Uterus (tissue), 2 donors: Measurements from ENCODE around the gene OXT.

ENCODE experiments used
- CTCF ChIP-seq, 4 experiments: fragments of 200-600 bp in 2 of 4; fragments of 450-650 bp in 2 of 4; sonication (generic) in 2 of 4; IDR thresholded peaks; one replicate each; pipeline ENCODE4 v1.5.1; 2016 to 2019; ENCODE audit warnings: antibody characterized with exemption in 4 of 4, mild to moderate bottlenecking in 2 of 4, moderate library complexity in 1 of 4
- POLR2A ChIP-seq, 2 donors: fragments of 450-650 bp; IDR thresholded peaks; one replicate each; pipeline ENCODE4 v1.6.1; 2016; ENCODE audit warnings: antibody characterized with exemption in 2 of 2, mild to moderate bottlenecking in 1 of 2, moderate library complexity in 1 of 2

- TF ChIP-seq CTCF (IDR thresholded peaks at IDR 0.05) (no peak), POLR2A (IDR thresholded peaks at IDR 0.05) (no peak)
These were observed 26.2 kb upstream of the OXT start for GRCh38 chr20:3045042-3045815.
